GM23338 (cell line): Measurements from ENCODE around the gene TFB1M. TPM values are rescaled to one million over a fixed set of nuclear protein-coding genes. Genes with fewer than 3 reads are reported as not detected.

Source experiments
- ATAC-seq: fragments of 200-7000 bp; cut with Tn5 transposase; 3 replicates; pipeline ENCODE4 v1.9.1; 2020
- DNase-seq: peaks from one replicate; pipeline ENCODE4 v3.0.0-alpha.2; 2015; ENCODE audit warnings: low spot score
- H2AFZ ChIP-seq: fragments of 200-600 bp; sonication (generic); 2 replicates; pipeline ENCODE4 v1.8.0; 2016; ENCODE audit warnings: antibody characterized with exemption, mild to moderate bottlenecking, moderate library complexity
- H3F3A ChIP-seq: fragments of 200-600 bp; sonication (generic); replicated peaks from 2 replicates; pipeline ENCODE4 v1.8.0; 2017; ENCODE audit warnings: antibody characterized with exemption, mixed run types, low read depth
- H3K27ac ChIP-seq: fragments of 200-600 bp; sonication (generic); 2 replicates; pipeline ENCODE4 v1.6.1; 2016; ENCODE audit warnings: low read depth
- H3K27me3 ChIP-seq: fragments of 200-600 bp; sonication (generic); 2 replicates; pipeline ENCODE4 v1.8.0; 2016; ENCODE audit warnings: mild to moderate bottlenecking, mixed run types, moderate library complexity; ENCODE audit not compliant: insufficient read depth
- H3K36me3 ChIP-seq: fragments of 200-600 bp; sonication (generic); 2 replicates; pipeline ENCODE4 v1.8.0; 2016; ENCODE audit warnings: mild to moderate bottlenecking; ENCODE audit not compliant: insufficient read depth
- H3K4me1 ChIP-seq: fragments of 200-600 bp; sonication (generic); 2 replicates; pipeline ENCODE4 v1.8.0; 2016; ENCODE audit warnings: mild to moderate bottlenecking, moderate library complexity; ENCODE audit not compliant: insufficient read depth
- H3K4me2 ChIP-seq: fragments of 200-600 bp; sonication (generic); 2 replicates; pipeline ENCODE4 v1.7.1; 2017; ENCODE audit warnings: mixed run types
- H3K4me3 ChIP-seq: fragments of 200-600 bp; sonication (generic); 2 replicates; pipeline ENCODE4 v1.6.1; 2016; ENCODE audit warnings: mixed run types
- H3K79me2 ChIP-seq: fragments of 200-600 bp; sonication (generic); replicated peaks from 2 replicates; pipeline ENCODE4 v1.8.0; 2017; ENCODE audit warnings: mild to moderate bottlenecking; ENCODE audit not compliant: insufficient read depth
- H3K9me2 ChIP-seq: fragments of 200-600 bp; sonication (generic); 2 replicates; pipeline ENCODE4 v1.8.0; 2017; ENCODE audit not compliant: insufficient read depth
- H4K20me1 ChIP-seq: fragments of 200-600 bp; sonication (generic); replicated peaks from 2 replicates; pipeline ENCODE4 v1.8.0; 2017; ENCODE audit warnings: mild to moderate bottlenecking; ENCODE audit not compliant: insufficient read depth
- H3K27ac Mint-ChIP-seq: 2 replicates; pipeline ENCODE4 v1.8.0; 2020; ENCODE audit warnings: inconsistent platforms, mild to moderate bottlenecking, moderate library complexity, mixed read lengths
- H3K27me3 Mint-ChIP-seq: 3 replicates; pipeline ENCODE4 v1.8.0; 2022; ENCODE audit warnings: low read depth, mild to moderate bottlenecking, moderate library complexity, mixed read lengths, inconsistent platforms; ENCODE audit not compliant: insufficient read depth, poor library complexity
- H3K36me3 Mint-ChIP-seq: 3 replicates; pipeline ENCODE4 v1.8.0; 2021; ENCODE audit warnings: low read depth, mild to moderate bottlenecking, inconsistent platforms, moderate library complexity, mixed read lengths
- H3K4me1 Mint-ChIP-seq: 3 replicates; pipeline ENCODE4 v1.8.0; 2020; ENCODE audit warnings: mild to moderate bottlenecking, inconsistent platforms, mixed read lengths
- H3K4me3 Mint-ChIP-seq: 3 replicates; pipeline ENCODE4 v1.8.0; 2021; ENCODE audit warnings: moderate library complexity, mild to moderate bottlenecking, inconsistent platforms, mixed read lengths
- H3K9me3 Mint-ChIP-seq: 3 replicates; pipeline ENCODE4 v1.8.0; 2020; ENCODE audit warnings: moderate library complexity, mild to moderate bottlenecking, inconsistent platforms, mixed read lengths
- CREB1 ChIP-seq: fragments of 250-450 bp; sonication (Bioruptor Pico); IDR thresholded peaks from 2 replicates; pipeline ENCODE4 v1.5.0; 2020; ENCODE audit warnings: low read depth, mild to moderate bottlenecking, moderate library complexity
- CTCF ChIP-seq, 2 experiments: fragments of 200-600 bp in 1 of 2; sonication (generic) in 1 of 2; conservative IDR thresholded peaks; 2 replicates each; pipeline versions ENCODE4 v1.5.1 to v1.6.1; 2016 to 2017; ENCODE audit warnings: antibody characterized with exemption in 2 of 2, low read depth in 2 of 2, mild to moderate bottlenecking in 2 of 2, moderate library complexity in 1 of 2
- EZH2 ChIP-seq: fragments of 200-600 bp; sonication (generic); IDR thresholded peaks from one replicate; pipeline ENCODE4 v1.8.0; 2017; ENCODE audit warnings: antibody characterized with exemption, mild to moderate bottlenecking, low read depth; ENCODE audit not compliant: unreplicated experiment
- EZH2phosphoT487 ChIP-seq: fragments of 200-600 bp; sonication (generic); IDR thresholded peaks from one replicate; pipeline ENCODE4 v1.8.1; 2018; ENCODE audit warnings: antibody characterized with exemption; ENCODE audit not compliant: unreplicated experiment
- POLR2AphosphoS5 ChIP-seq: IDR thresholded peaks from 2 replicates; pipeline ENCODE4 v1.6.1; 2016; ENCODE audit warnings: antibody characterized with exemption, low read depth
- STAT1 ChIP-seq: IDR thresholded peaks from one replicate; pipeline ENCODE4 v1.6.1; 2016; ENCODE audit warnings: antibody characterized with exemption; ENCODE audit not compliant: unreplicated experiment
- ZNF114 ChIP-seq: fragments of 250-450 bp; sonication (Bioruptor Pico); IDR thresholded peaks from 2 replicates; pipeline ENCODE4 v1.5.0; 2020; ENCODE audit warnings: mild to moderate bottlenecking, moderate library complexity
- ZNF331 ChIP-seq: fragments of 250-450 bp; sonication (Bioruptor Pico); IDR thresholded peaks from 2 replicates; pipeline ENCODE4 v1.5.0; 2020; ENCODE audit warnings: low read depth, mild to moderate bottlenecking, moderate library complexity
- polyA plus RNA-seq: library from polyadenylated mRNA; unstranded; fragments of >200 nt; fragmentation: Nextera tagmentation; extraction: Ambion mirVana; gene quantifications from 2 replicates; pipeline ENCODE4 v1.2.1, GENCODE V29; 2016
- total RNA-seq: library from RNA; depleted of rRNA; stranded (reverse); fragments of >200 nt; shearing (Covaris generic); gene quantifications from 2 replicates; pipeline ENCODE4 v1.2.3, GENCODE V29; 2014
- TF ChIP-seq, protein P1 (sequence below): IDR thresholded peaks from one replicate; pipeline ENCODE4 v1.6.1; 2018; ENCODE audit warnings: antibody characterized with exemption; ENCODE audit not compliant: unreplicated experiment
- TF ChIP-seq, protein P2 (sequence below): fragments of 250-450 bp; sonication (Bioruptor Pico); IDR thresholded peaks from 2 replicates; pipeline ENCODE4 v1.5.0; 2020; ENCODE audit warnings: mild to moderate bottlenecking, moderate library complexity

TFB1M gene
- total and polyA plus RNA-seq, 2 experiments from 2014 or later, result 51.1 to 66.9 TPM

- ATAC-seq, result no peak
- no peak for DNase-seq
- Histone ChIP-seq H3K4me1 (peaks cover 19% of the 10 kb centered on the region), H3K4me2 (no peak overlapping the region), H3K79me2 (no peaks in the 10 kb centered on the region), H3K36me3 (no peaks in the 10 kb centered on the region; the same call in 1 of the 2 replicates), H2AFZ (no peak overlapping the region), H3K27ac (no peak overlapping the region), H3F3A (no peaks in the 10 kb centered on the region), H3K27me3 (no peaks in the 10 kb centered on the region), H4K20me1 (no peaks in the 10 kb centered on the region; the same call in 1 of the 2 replicates), H3K9me2 (no peaks in the 10 kb centered on the region), H3K4me3 (no peak overlapping the region)
- Mint-ChIP-seq H3K4me1 (peaks cover 9% of the 10 kb centered on the region), H3K36me3 (peaks cover 32% of the 10 kb centered on the region), H3K27ac (no peak overlapping the region), H3K27me3 (no peaks in the 10 kb centered on the region), H3K9me3 (no peaks in the 10 kb centered on the region), H3K4me3 (no peak overlapping the region)
- TF ChIP-seq, protein P1, sequence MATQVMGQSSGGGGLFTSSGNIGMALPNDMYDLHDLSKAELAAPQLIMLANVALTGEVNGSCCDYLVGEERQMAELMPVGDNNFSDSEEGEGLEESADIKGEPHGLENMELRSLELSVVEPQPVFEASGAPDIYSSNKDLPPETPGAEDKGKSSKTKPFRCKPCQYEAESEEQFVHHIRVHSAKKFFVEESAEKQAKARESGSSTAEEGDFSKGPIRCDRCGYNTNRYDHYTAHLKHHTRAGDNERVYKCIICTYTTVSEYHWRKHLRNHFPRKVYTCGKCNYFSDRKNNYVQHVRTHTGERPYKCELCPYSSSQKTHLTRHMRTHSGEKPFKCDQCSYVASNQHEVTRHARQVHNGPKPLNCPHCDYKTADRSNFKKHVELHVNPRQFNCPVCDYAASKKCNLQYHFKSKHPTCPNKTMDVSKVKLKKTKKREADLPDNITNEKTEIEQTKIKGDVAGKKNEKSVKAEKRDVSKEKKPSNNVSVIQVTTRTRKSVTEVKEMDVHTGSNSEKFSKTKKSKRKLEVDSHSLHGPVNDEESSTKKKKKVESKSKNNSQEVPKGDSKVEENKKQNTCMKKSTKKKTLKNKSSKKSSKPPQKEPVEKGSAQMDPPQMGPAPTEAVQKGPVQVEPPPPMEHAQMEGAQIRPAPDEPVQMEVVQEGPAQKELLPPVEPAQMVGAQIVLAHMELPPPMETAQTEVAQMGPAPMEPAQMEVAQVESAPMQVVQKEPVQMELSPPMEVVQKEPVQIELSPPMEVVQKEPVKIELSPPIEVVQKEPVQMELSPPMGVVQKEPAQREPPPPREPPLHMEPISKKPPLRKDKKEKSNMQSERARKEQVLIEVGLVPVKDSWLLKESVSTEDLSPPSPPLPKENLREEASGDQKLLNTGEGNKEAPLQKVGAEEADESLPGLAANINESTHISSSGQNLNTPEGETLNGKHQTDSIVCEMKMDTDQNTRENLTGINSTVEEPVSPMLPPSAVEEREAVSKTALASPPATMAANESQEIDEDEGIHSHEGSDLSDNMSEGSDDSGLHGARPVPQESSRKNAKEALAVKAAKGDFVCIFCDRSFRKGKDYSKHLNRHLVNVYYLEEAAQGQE, result no peak
- TF ChIP-seq EZH2phosphoT487, result no peak
- TF ChIP-seq CTCF (conservative IDR thresholded peaks at IDR 0.05; ENCODE audit: low read depth in 2 of 2), result no peak
- TF ChIP-seq, protein P2, sequence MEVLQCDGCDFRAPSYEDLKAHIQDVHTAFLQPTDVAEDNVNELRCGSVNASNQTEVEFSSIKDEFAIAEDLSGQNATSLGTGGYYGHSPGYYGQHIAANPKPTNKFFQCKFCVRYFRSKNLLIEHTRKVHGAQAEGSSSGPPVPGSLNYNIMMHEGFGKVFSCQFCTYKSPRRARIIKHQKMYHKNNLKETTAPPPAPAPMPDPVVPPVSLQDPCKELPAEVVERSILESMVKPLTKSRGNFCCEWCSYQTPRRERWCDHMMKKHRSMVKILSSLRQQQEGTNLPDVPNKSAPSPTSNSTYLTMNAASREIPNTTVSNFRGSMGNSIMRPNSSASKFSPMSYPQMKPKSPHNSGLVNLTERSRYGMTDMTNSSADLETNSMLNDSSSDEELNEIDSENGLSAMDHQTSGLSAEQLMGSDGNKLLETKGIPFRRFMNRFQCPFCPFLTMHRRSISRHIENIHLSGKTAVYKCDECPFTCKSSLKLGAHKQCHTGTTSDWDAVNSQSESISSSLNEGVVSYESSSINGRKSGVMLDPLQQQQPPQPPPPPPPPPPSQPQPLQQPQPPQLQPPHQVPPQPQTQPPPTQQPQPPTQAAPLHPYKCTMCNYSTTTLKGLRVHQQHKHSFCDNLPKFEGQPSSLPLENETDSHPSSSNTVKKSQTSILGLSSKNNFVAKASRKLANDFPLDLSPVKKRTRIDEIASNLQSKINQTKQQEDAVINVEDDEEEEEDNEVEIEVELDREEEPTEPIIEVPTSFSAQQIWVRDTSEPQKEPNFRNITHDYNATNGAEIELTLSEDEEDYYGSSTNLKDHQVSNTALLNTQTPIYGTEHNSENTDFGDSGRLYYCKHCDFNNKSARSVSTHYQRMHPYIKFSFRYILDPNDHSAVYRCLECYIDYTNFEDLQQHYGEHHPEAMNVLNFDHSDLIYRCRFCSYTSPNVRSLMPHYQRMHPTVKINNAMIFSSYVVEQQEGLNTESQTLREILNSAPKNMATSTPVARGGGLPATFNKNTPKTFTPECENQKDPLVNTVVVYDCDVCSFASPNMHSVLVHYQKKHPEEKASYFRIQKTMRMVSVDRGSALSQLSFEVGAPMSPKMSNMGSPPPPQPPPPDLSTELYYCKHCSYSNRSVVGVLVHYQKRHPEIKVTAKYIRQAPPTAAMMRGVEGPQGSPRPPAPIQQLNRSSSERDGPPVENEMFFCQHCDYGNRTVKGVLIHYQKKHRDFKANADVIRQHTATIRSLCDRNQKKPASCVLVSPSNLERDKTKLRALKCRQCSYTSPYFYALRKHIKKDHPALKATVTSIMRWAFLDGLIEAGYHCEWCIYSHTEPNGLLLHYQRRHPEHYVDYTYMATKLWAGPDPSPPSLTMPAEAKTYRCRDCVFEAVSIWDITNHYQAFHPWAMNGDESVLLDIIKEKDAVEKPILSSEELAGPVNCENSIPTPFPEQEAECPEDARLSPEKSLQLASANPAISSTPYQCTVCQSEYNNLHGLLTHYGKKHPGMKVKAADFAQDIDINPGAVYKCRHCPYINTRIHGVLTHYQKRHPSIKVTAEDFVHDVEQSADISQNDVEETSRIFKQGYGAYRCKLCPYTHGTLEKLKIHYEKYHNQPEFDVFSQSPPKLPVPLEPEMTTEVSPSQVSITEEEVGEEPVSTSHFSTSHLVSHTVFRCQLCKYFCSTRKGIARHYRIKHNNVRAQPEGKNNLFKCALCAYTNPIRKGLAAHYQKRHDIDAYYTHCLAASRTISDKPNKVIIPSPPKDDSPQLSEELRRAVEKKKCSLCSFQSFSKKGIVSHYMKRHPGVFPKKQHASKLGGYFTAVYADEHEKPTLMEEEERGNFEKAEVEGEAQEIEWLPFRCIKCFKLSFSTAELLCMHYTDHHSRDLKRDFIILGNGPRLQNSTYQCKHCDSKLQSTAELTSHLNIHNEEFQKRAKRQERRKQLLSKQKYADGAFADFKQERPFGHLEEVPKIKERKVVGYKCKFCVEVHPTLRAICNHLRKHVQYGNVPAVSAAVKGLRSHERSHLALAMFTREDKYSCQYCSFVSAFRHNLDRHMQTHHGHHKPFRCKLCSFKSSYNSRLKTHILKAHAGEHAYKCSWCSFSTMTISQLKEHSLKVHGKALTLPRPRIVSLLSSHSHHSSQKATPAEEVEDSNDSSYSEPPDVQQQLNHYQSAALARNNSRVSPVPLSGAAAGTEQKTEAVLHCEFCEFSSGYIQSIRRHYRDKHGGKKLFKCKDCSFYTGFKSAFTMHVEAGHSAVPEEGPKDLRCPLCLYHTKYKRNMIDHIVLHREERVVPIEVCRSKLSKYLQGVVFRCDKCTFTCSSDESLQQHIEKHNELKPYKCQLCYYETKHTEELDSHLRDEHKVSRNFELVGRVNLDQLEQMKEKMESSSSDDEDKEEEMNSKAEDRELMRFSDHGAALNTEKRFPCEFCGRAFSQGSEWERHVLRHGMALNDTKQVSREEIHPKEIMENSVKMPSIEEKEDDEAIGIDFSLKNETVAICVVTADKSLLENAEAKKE (CRISPR knock-in tag), result no peak
- TF ChIP-seq EZH2, result no peak
- no peak for TF ChIP-seq ZNF331 (CRISPR knock-in tag)
- no peak for TF ChIP-seq STAT1
- TF ChIP-seq POLR2AphosphoS5, result no peak
- TF ChIP-seq ZNF114 (CRISPR knock-in tag), result no peak
- no peak for TF ChIP-seq CREB1 (CRISPR knock-in tag)
These were observed 35.8 kb downstream of the TFB1M start for GRCh38 chr6:155278319-155279049.
